AML-193 (cell line): ENCODE measurements around the gene BRICD5.

Source experiments
- DNase-seq, 2 experiments: peaks; one replicate each; lab custom pipeline; 2025; lab: John Stamatoyannopoulos, UW

Gene BRICD5

GRCh38 chr16:2237493-2238149 lies 27.0 kb upstream of the BRICD5 start:
- no peak for DNase-seq

- no peak for DNase-seq
These were observed 26.4 kb upstream of the BRICD5 start for GRCh38 chr16:2237102-2237482.

GRCh38 chr16:2236337-2237101 lies 25.9 kb upstream of the BRICD5 start, which contains the start of gene DNASE1L2:
DNASE1L2 (plus strand) TSS chr16:2236444; CDS start chr16:2236817, 373 bp downstream.
- DNase-seq: no peak

GRCh38 chr16:2235695-2236336 lies 25.2 kb upstream of the BRICD5 start:
- no peak for DNase-seq

- no peak for DNase-seq
These were observed 24.6 kb upstream of the BRICD5 start for GRCh38 chr16:2235234-2235651.

GRCh38 chr16:2234813-2235170 lies 24.1 kb upstream of the BRICD5 start:
- no peak for DNase-seq

GRCh38 chr16:2233872-2234812 lies 23.5 kb upstream of the BRICD5 start:
- no peak for DNase-seq

GRCh38 chr16:2233046-2233775 lies 22.5 kb upstream of the BRICD5 start:
- DNase-seq: no peak

- DNase-seq: no peak
These were observed 21.7 kb upstream of the BRICD5 start for GRCh38 chr16:2232094-2232990.

- no peak for DNase-seq
These were observed 20.6 kb upstream of the BRICD5 start for GRCh38 chr16:2231016-2231931.

GRCh38 chr16:2230376-2230775 lies 19.7 kb upstream of the BRICD5 start:
- DNase-seq: no peak

- no peak for DNase-seq
These were observed 19.1 kb upstream of the BRICD5 start for GRCh38 chr16:2229632-2230250.

GRCh38 chr16:2229091-2229490 lies 18.4 kb upstream of the BRICD5 start:
- DNase-seq: no peak

GRCh38 chr16:2228161-2228824 lies 17.6 kb upstream of the BRICD5 start:
- DNase-seq: no peak

- no peak for DNase-seq
These were observed 16.3 kb upstream of the BRICD5 start for GRCh38 chr16:2226918-2227317.

- no peak for DNase-seq
These were observed 15.7 kb upstream of the BRICD5 start for GRCh38 chr16:2226245-2226793.

- DNase-seq: peak; percentile 27 to 28
These were observed 13.4 kb upstream of the BRICD5 start for GRCh38 chr16:2223942-2224486.
